Measurements from ENCODE around the gene TMPRSS12. TPM values are rescaled to one million over a fixed set of nuclear protein-coding genes. Genes with fewer than 3 reads are reported as not detected.
"Not testable (repeated sequence)": the region's sequence is repeated elsewhere in the genome, so short reads cannot be mapped to it uniquely, and the experiment has no call there.

The TMPRSS12 gene
- total RNA-seq, 2 donors from 2014 or later: not detected

GRCh38 chr12:50820177-50820576 lies 22.5 kb upstream of the TMPRSS12 start:
- no peak for TF ChIP-seq CTCF (IDR thresholded peaks at IDR 0.05)
- H3K4me3 ChIP-seq: no peak overlapping the region
- H3K9me3 ChIP-seq: no peaks in the 10 kb centered on the region
- DNase-seq (ENCODE audit: low spot score) (no peak), ATAC-seq (ENCODE audit: insufficient number of reproducible peaks, low FRiP score, low read depth) (no peak)
- H3K27me3 ChIP-seq (replicated peaks; ENCODE audit: insufficient read depth): no peaks in the 10 kb centered on the region
- no peak overlapping the region for H3K27ac ChIP-seq
- H3K36me3 ChIP-seq: peaks cover 13% of the 10 kb centered on the region
- peaks cover 0 to 7% of the 10 kb centered on the region in 2 donors for H3K4me1 ChIP-seq (ENCODE audit: control insufficient read depth in 1 of 2, low read depth in 2 of 2)

DNA sequence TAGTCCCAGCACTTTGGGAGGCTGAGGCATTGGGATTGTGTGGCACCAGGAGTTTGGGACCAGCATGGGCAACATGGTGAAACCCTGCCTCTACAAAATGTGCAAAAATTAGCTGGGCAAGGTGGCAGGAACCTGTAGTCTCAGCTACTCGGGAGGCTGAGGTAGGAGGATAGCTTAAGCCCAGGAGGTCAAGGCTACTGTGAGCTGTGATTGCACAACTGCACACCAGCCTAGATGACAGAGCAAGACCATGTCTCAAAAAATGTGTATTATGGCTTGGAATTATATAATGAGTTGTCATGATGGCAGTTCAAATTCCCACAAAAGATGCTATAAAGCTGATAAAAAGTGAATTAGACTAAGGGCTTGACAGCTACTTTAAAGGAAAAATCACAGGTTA lies 20.6 kb upstream of the TMPRSS12 start:
- DNase-seq (ENCODE audit: low spot score): no peak
- no peak overlapping the region for H3K4me3 ChIP-seq
- H3K4me1 ChIP-seq (ENCODE audit: control insufficient read depth in 1 of 2, low read depth in 2 of 2): peaks cover 0 to 13% of the 10 kb centered on the region in 2 donors
- H3K27me3 ChIP-seq (replicated peaks; ENCODE audit: insufficient read depth): no peaks in the 10 kb centered on the region
- H3K36me3 ChIP-seq: peaks cover 3% of the 10 kb centered on the region
- no peak for TF ChIP-seq CTCF (IDR thresholded peaks at IDR 0.05)
- H3K27ac ChIP-seq: no peak overlapping the region
- ATAC-seq (ENCODE audit: insufficient number of reproducible peaks, low FRiP score, low read depth): no peak
- H3K9me3 ChIP-seq: no peaks in the 10 kb centered on the region

- H3K27me3 ChIP-seq (replicated peaks; ENCODE audit: insufficient read depth); H3K4me3 ChIP-seq; H3K9me3 ChIP-seq; DNase-seq (ENCODE audit: low spot score); H3K36me3 ChIP-seq; ATAC-seq (ENCODE audit: insufficient number of reproducible peaks, low FRiP score, low read depth); H3K27ac ChIP-seq: not testable (repeated sequence)
- peaks cover 0 to 13% of the 10 kb centered on the region in 2 donors for H3K4me1 ChIP-seq (ENCODE audit: control insufficient read depth in 1 of 2, low read depth in 2 of 2)
Measured at GRCh38 chr12:50823724-50824123, 19.0 kb upstream of the TMPRSS12 start.

DNA sequence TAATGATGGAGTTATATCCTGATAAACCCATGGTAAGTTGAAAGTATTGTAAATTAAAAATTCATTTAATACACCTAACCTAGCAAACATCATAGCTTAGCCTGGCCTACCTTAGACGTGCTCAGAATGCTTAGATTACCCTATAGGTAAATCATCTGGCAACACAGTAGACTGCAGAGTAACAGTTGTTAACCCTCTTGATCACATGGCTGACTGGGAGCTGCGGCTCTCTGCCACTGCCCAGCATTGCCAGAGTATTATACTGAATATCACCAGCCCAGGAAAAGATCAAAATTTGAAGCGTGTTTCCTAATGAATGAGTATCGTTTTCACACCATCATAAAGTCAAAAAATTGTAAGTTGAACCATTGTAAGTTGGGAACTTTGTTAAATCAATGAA lies 17.8 kb upstream of the TMPRSS12 start:
- Histone ChIP-seq H3K27me3 (replicated peaks; ENCODE audit: insufficient read depth) (no peaks in the 10 kb centered on the region), H3K27ac (peak overlapping the region; percentile 24 to 54), H3K4me3 (peak overlapping the region; percentile 30), H3K4me1 (ENCODE audit: control insufficient read depth in 1 of 2, low read depth in 2 of 2) (peaks cover 0 to 13% of the 10 kb centered on the region in 2 donors), H3K36me3 (no peaks in the 10 kb centered on the region), H3K9me3 (no peaks in the 10 kb centered on the region)
- DNase-seq (ENCODE audit: low spot score) (no peak), ATAC-seq (ENCODE audit: insufficient number of reproducible peaks, low FRiP score, low read depth) (no peak)
- no peak for TF ChIP-seq CTCF (IDR thresholded peaks at IDR 0.05)

- Histone ChIP-seq H3K9me3 (no peaks in the 10 kb centered on the region), H3K4me1 (ENCODE audit: control insufficient read depth in 1 of 2, low read depth in 2 of 2) (peaks cover 0 to 13% of the 10 kb centered on the region in 2 donors), H3K36me3 (no peaks in the 10 kb centered on the region), H3K4me3 (peak overlapping the region; percentile 30), H3K27me3 (replicated peaks; ENCODE audit: insufficient read depth) (no peaks in the 10 kb centered on the region), H3K27ac (peak overlapping the region; percentile 24 to 54)
- DNase-seq (ENCODE audit: low spot score) (no peak), ATAC-seq (ENCODE audit: insufficient number of reproducible peaks, low FRiP score, low read depth) (peak; percentile 80)
- peak; percentile 40 for TF ChIP-seq CTCF (IDR thresholded peaks at IDR 0.05)
Measured at GRCh38 chr12:50825372-50825838, 17.3 kb upstream of the TMPRSS12 start.

GRCh38 chr12:50828121-50828520 lies 14.6 kb upstream of the TMPRSS12 start:
- H3K4me3 ChIP-seq: no peak overlapping the region
- TF ChIP-seq CTCF (IDR thresholded peaks at IDR 0.05): no peak
- DNase-seq (ENCODE audit: low spot score): no peak
- ATAC-seq (ENCODE audit: insufficient number of reproducible peaks, low FRiP score, low read depth): no peak
- peaks cover 4% of the 10 kb centered on the region for H3K9me3 ChIP-seq
- H3K36me3 ChIP-seq: no peaks in the 10 kb centered on the region
- no peak overlapping the region for H3K27ac ChIP-seq
- H3K27me3 ChIP-seq (replicated peaks; ENCODE audit: insufficient read depth): no peaks in the 10 kb centered on the region
- peaks cover 0 to 13% of the 10 kb centered on the region in 2 donors for H3K4me1 ChIP-seq (ENCODE audit: control insufficient read depth in 1 of 2, low read depth in 2 of 2)
